ENCODE data around the gene PPP2R5B. TPM values are rescaled to one million over a fixed set of nuclear protein-coding genes. Genes with fewer than 3 reads are reported as not detected.
"Not testable (repeated sequence)": the region's sequence is repeated elsewhere in the genome, so short reads cannot be mapped to it uniquely, and the experiment has no call there.

PPP2R5B gene
- total RNA-seq, 2 experiments from 2014 or later: 3.3 to 4.6 TPM

DNA sequence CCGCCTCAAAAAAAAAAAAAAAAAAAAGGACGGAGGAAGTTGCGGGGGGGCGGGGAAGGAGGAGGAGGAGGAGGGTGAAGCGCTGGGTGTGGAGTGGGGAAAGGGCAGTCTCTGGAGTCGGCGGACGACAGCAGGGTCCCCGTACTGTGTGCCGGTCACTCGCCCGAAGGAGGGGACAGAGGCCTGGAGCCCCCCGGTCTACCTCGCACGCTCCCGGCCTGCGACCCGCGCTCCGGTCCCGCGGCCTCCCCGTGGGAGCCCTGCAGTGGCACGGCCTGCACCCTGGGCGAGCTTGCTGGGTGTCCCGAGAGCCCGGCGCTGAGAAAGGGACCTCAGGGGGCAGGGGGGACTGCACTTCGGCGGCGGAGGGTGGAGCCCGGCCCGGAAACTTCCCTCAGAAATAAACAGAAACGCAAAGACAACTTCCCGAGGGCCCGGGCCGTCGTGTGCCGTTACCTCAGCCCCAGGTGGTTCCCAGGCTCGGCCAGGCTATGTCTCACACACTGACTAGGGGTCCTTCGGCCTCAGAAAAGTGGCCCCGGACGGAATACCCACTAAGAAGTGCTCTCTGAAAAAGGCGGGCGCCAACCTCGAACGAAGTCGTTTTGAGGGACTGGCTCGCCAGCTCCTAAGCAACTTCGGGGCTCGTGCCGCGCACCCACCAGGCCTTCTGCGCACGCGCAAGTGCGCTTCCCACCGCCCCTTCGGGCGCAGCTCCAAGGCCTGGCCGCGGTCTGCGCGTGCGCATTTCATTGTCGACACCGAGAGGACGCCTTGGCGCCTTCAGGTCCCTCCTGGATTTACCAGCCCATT is 47.1 kb downstream of the PPP2R5B start, which contains the start of gene MAJIN:
MAJIN (minus strand) TSS at position 688 of the 813 bp plus-strand sequence. CDS start 12,703 bp downstream, outside the sequence.
- H3K36me3 Mint-ChIP-seq (ENCODE audit: low read depth): no peaks in the 10 kb centered on the region
- peaks cover 41% of the 10 kb centered on the region for H3K4me1 Mint-ChIP-seq (ENCODE audit: low read depth)
- peak within 1 kb of the TSS; percentile 69 for H3K4me3 Mint-ChIP-seq
- peak within 1 kb of the TSS; percentile 81 for H3K27ac Mint-ChIP-seq
- H3K9me3 Mint-ChIP-seq: no peaks in the 10 kb centered on the region
- intact Hi-C loops (cut with micrococcal nuclease): loop anchor here (2.0 to 5.0 kb wide), 3 partner anchors 43 to 146 kb away; partner anchors contain the start of genes ARL2 and ZNHIT2
- DNase-seq: peak; percentile 89
- H3K27me3 Mint-ChIP-seq (ENCODE audit: low read depth): no peaks in the 10 kb centered on the region
- CTCF ChIA-PET: interaction anchor here (1.4 kb wide), 1 partner anchor 26 kb away, joined by 3 read pairs; no protein-coding TSS in a partner anchor

GRCh38 chr11:64974124-64974523 is 49.6 kb downstream of the PPP2R5B start:
- intact Hi-C loops (cut with micrococcal nuclease): loop anchor here (5.0 kb wide), 1 partner anchor 143 kb away; the partner anchor contains the start of gene ZNHIT2
- H3K27ac Mint-ChIP-seq: no peak overlapping the region
- H3K4me3 Mint-ChIP-seq: no peak overlapping the region
- CTCF ChIA-PET: no interaction called here
- H3K9me3 Mint-ChIP-seq: no peaks in the 10 kb centered on the region
- no peak for DNase-seq
- H3K27me3 Mint-ChIP-seq (ENCODE audit: low read depth): no peaks in the 10 kb centered on the region
- H3K4me1 Mint-ChIP-seq (ENCODE audit: low read depth): peaks cover 25% of the 10 kb centered on the region
- H3K36me3 Mint-ChIP-seq (ENCODE audit: low read depth): no peaks in the 10 kb centered on the region

DNA sequence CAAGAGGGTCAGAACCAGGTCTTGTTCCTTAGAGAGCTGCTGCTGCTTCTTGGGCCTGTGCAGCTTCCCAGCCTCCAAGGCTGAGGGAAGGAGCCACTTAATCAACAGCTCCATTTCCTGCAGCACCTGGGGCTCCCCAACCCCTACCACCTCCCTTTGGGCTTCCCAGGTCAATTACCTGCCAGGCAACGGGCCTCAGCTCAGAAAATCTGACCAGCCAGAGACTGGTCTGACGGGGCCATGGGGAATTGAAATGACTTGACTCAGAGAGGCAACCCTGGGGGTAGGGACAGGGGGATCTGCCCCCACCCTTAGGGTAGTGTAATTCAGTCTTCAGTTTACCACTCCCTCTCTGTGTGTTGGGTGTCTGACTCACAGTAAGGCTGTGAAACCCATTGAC is 52.2 kb downstream of the PPP2R5B start:
- H3K9me3 Mint-ChIP-seq: no peaks in the 10 kb centered on the region
- no peak for DNase-seq
- no peaks in the 10 kb centered on the region for H3K27me3 Mint-ChIP-seq (ENCODE audit: low read depth)
- CTCF ChIA-PET: interaction anchor here (0.7 kb wide), 1 partner anchor 59 kb away, joined by 3 read pairs; no protein-coding TSS in a partner anchor
- no peak overlapping the region for H3K4me3 Mint-ChIP-seq
- peaks cover 5% of the 10 kb centered on the region for H3K4me1 Mint-ChIP-seq (ENCODE audit: low read depth)
- intact Hi-C loops (cut with micrococcal nuclease): no loop called here
- no peak overlapping the region for H3K27ac Mint-ChIP-seq
- no peaks in the 10 kb centered on the region for H3K36me3 Mint-ChIP-seq (ENCODE audit: low read depth)

DNA sequence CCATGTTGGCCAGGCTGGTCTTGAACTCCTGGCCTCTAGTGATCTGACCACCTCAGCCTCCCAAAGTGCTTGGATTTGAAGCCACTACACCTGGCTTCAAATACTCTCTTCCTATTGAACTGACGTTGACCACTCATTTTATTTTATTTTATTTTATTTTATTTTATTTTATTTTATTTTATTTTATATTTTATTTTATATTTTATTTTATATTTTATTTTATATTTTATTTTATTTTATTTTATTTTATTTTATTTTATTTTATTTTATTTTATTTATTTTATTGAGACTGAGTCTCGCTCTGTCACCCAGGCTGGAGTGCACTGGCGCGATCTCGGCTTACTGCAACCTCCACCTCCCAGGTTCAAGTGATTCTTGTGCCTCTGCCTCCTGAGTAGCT is 58.9 kb downstream of the PPP2R5B start:
- H3K9me3 Mint-ChIP-seq; H3K27me3 Mint-ChIP-seq (ENCODE audit: low read depth); H3K27ac Mint-ChIP-seq; CTCF ChIA-PET; intact Hi-C loops (cut with micrococcal nuclease); H3K36me3 Mint-ChIP-seq (ENCODE audit: low read depth); H3K4me1 Mint-ChIP-seq (ENCODE audit: low read depth); DNase-seq; H3K4me3 Mint-ChIP-seq: not testable (repeated sequence)

Small RNA genes lying within 50 kb of the gene (microRNA-seq; reads per million reads assigned to microRNA genes)
- gene MIR6749 (ENCODE audit: borderline microRNAs expressed, borderline replicate concordance) (not detected), gene MIR6750 (ENCODE audit: borderline microRNAs expressed, borderline replicate concordance) (3.8 reads per million)

Other genes with a start within 250 kb of the PPP2R5B start
- under 1 TPM; 0.24 to 0.35 TPM for gene NRXN2, start 201.5 kb upstream of the PPP2R5B start, total RNA-seq
- gene RASGRP2, start 180.5 kb upstream of the PPP2R5B start, total RNA-seq: 1 to 10 TPM; 5.2 to 5.6 TPM
- gene PYGM, start 164.7 kb upstream of the PPP2R5B start, total RNA-seq: under 1 TPM; 0.64 to 0.89 TPM
- 100 to 1,000 TPM; 303 to 320 TPM for gene SF1, start 146.1 kb upstream of the PPP2R5B start, total RNA-seq
- 10 to 100 TPM; 69.5 to 73.9 TPM for gene MAP4K2, start 121.5 kb upstream of the PPP2R5B start, total RNA-seq
- 10 to 100 TPM; 23.9 TPM for gene MEN1, start 114.1 kb upstream of the PPP2R5B start, total RNA-seq
- gene CDC42BPG, start 80.0 kb upstream of the PPP2R5B start, total RNA-seq: under 1 TPM; 0.32 to 0.41 TPM
- 100 to 1,000 TPM; 124 to 132 TPM for gene EHD1, start 46.1 kb upstream of the PPP2R5B start, total RNA-seq
- gene ATG2A, start 7.5 kb upstream of the PPP2R5B start, total RNA-seq: 10 to 100 TPM; 15.1 to 16.3 TPM
- not detected for gene GPHA2, start 11.2 kb downstream of the PPP2R5B start, total RNA-seq
- under 1 TPM; 0.29 to 0.37 TPM for gene MAJIN, start 47.4 kb downstream of the PPP2R5B start, total RNA-seq
- not detected for gene BATF2, start 72.3 kb downstream of the PPP2R5B start, total RNA-seq
- 100 to 1,000 TPM; 134 to 135 TPM for gene ARL2, start 89.5 kb downstream of the PPP2R5B start, total RNA-seq
- 1 to 10 TPM; 8.9 to 9.4 TPM for gene SNX15, start 102.8 kb downstream of the PPP2R5B start, total RNA-seq
- gene SAC3D1, start 116.5 kb downstream of the PPP2R5B start, total RNA-seq: 10 to 100 TPM; 19.2 to 20.3 TPM
- gene NAALADL1, start 133.9 kb downstream of the PPP2R5B start, total RNA-seq: 10 to 100 TPM in 1 of 2 experiments, 1 to 10 TPM in 1; 8.5 to 10.2 TPM
- gene CDCA5, start 159.4 kb downstream of the PPP2R5B start, total RNA-seq: 100 to 1,000 TPM; 169 to 174 TPM
- 10 to 100 TPM; 24.2 to 25.6 TPM for gene ZFPL1, start 159.5 kb downstream of the PPP2R5B start, total RNA-seq
- gene VPS51, start 171.5 kb downstream of the PPP2R5B start, total RNA-seq: 10 to 100 TPM; 90.8 to 96.0 TPM
- 10 to 100 TPM; 10.9 to 11.9 TPM for gene TM7SF2, start 187.2 kb downstream of the PPP2R5B start, total RNA-seq
- gene ZNHIT2, start 193.0 kb downstream of the PPP2R5B start, total RNA-seq: 1 to 10 TPM; 5.6 to 6.1 TPM
- gene FAU, start 197.4 kb downstream of the PPP2R5B start, total RNA-seq: 1,000 to 10,000 TPM; 1,272 to 1,294 TPM
- 10 to 100 TPM; 49.3 to 51.6 TPM for gene MRPL49, start 197.6 kb downstream of the PPP2R5B start, total RNA-seq
- 10 to 100 TPM; 19.0 to 19.2 TPM for gene SYVN1, start 209.8 kb downstream of the PPP2R5B start, total RNA-seq
- not detected for gene SPDYC, start 245.5 kb downstream of the PPP2R5B start, total RNA-seq

Measured in activated naive CD4-positive, alpha-beta T cell treated with anti-CD3 and anti-CD28 coated beads for 36 hours (primary cell).